DND-41 (cell line): ENCODE measurements around the gene NANOS2.
A peak's percentile ranks its signal among the peaks of the same experiment; 100 is the strongest.

Experiments used
- CTCF ChIP-seq: IDR thresholded peaks from 2 replicates; pipeline ENCODE4 v1.5.1; 2012; ENCODE audit warnings: borderline replicate concordance, low read length, moderate library complexity, mild to moderate bottlenecking; ENCODE audit not compliant: poor library complexity, severe bottlenecking; ENCODE audit errors: extremely low read depth
- EZH2 ChIP-seq: IDR thresholded peaks from 3 replicates; pipeline ENCODE4 v1.6.1; 2012; ENCODE audit warnings: borderline replicate concordance, low read depth, mild to moderate bottlenecking, moderate library complexity, low read length, inconsistent platforms; ENCODE audit not compliant: severe bottlenecking

GRCh38 chr19:45863840-45864628 is 50.5 kb downstream of the NANOS2 start, which contains the start of gene FOXA3:
- TF ChIP-seq CTCF (peak; percentile 18), EZH2 (no peak)
